ENCODE results near the gene FNBP1. TPM values are rescaled to one million over a fixed set of nuclear protein-coding genes. Genes with fewer than 3 reads are reported as not detected.
"Not testable (repeated sequence)": the region's sequence is repeated elsewhere in the genome, so short reads cannot be mapped to it uniquely, and the experiment has no call there.

The FNBP1 gene
- total RNA-seq, 1 donor from 2014 or later: 80.4 TPM

- Mint-ChIP-seq H3K27ac (ENCODE audit: unreplicated experiment) (no peak overlapping the region), H3K4me1 (ENCODE audit: low read depth, unreplicated experiment) (peaks cover 11% of the 10 kb centered on the region), H3K36me3 (ENCODE audit: unreplicated experiment) (no peaks in the 10 kb centered on the region), H3K9me3 (ENCODE audit: unreplicated experiment) (no peaks in the 10 kb centered on the region), H3K4me3 (ENCODE audit: unreplicated experiment) (no peak overlapping the region), H3K27me3 (ENCODE audit: unreplicated experiment) (peaks cover 2% of the 10 kb centered on the region)
- TF ChIP-seq CTCF (IDR thresholded peaks at IDR 0.05; ENCODE audit: partially characterized antibody, unreplicated experiment): no peak
- no peak for DNase-seq
Measured at GRCh38 chr9:129895376-129896268, 147.4 kb downstream of the FNBP1 start.

- TF ChIP-seq CTCF (IDR thresholded peaks at IDR 0.05; ENCODE audit: partially characterized antibody, unreplicated experiment): no peak
- no peak for DNase-seq
- H3K27ac Mint-ChIP-seq (ENCODE audit: unreplicated experiment): no peak overlapping the region
- peaks cover 10% of the 10 kb centered on the region for H3K4me1 Mint-ChIP-seq (ENCODE audit: low read depth, unreplicated experiment)
- H3K36me3 Mint-ChIP-seq (ENCODE audit: unreplicated experiment): peaks cover 4% of the 10 kb centered on the region
- H3K9me3 Mint-ChIP-seq (ENCODE audit: unreplicated experiment): no peaks in the 10 kb centered on the region
- H3K4me3 Mint-ChIP-seq (ENCODE audit: unreplicated experiment): no peak overlapping the region
- H3K27me3 Mint-ChIP-seq (ENCODE audit: unreplicated experiment): peaks cover 2% of the 10 kb centered on the region
Measured at GRCh38 chr9:129894120-129894823, 148.7 kb downstream of the FNBP1 start.

- TF ChIP-seq CTCF (IDR thresholded peaks at IDR 0.05; ENCODE audit: partially characterized antibody, unreplicated experiment): no peak
- no peak for DNase-seq
- peaks cover 5% of the 10 kb centered on the region for H3K27me3 Mint-ChIP-seq (ENCODE audit: unreplicated experiment)
- peaks cover 4% of the 10 kb centered on the region for H3K9me3 Mint-ChIP-seq (ENCODE audit: unreplicated experiment)
- H3K4me3 Mint-ChIP-seq (ENCODE audit: unreplicated experiment): no peak overlapping the region
- H3K27ac Mint-ChIP-seq (ENCODE audit: unreplicated experiment): no peak overlapping the region
- H3K4me1 Mint-ChIP-seq (ENCODE audit: low read depth, unreplicated experiment): peaks cover 25% of the 10 kb centered on the region
- H3K36me3 Mint-ChIP-seq (ENCODE audit: unreplicated experiment): peaks cover 9% of the 10 kb centered on the region
Measured at GRCh38 chr9:129891569-129891968, 151.4 kb downstream of the FNBP1 start.

GRCh38 chr9:129890718-129891299 lies 152.2 kb downstream of the FNBP1 start:
- DNase-seq; H3K27me3 Mint-ChIP-seq (ENCODE audit: unreplicated experiment); H3K4me3 Mint-ChIP-seq (ENCODE audit: unreplicated experiment); H3K27ac Mint-ChIP-seq (ENCODE audit: unreplicated experiment); H3K36me3 Mint-ChIP-seq (ENCODE audit: unreplicated experiment); H3K9me3 Mint-ChIP-seq (ENCODE audit: unreplicated experiment): not testable (repeated sequence)
- H3K4me1 Mint-ChIP-seq (ENCODE audit: low read depth, unreplicated experiment): peaks cover 28% of the 10 kb centered on the region

GRCh38 chr9:129889941-129890717 lies 152.9 kb downstream of the FNBP1 start:
- no peak for TF ChIP-seq CTCF (IDR thresholded peaks at IDR 0.05; ENCODE audit: partially characterized antibody, unreplicated experiment)
- Mint-ChIP-seq H3K4me1 (ENCODE audit: low read depth, unreplicated experiment) (peaks cover 30% of the 10 kb centered on the region), H3K27me3 (ENCODE audit: unreplicated experiment) (peaks cover 5% of the 10 kb centered on the region), H3K4me3 (ENCODE audit: unreplicated experiment) (peak overlapping the region; percentile 14), H3K36me3 (ENCODE audit: unreplicated experiment) (peaks cover 9% of the 10 kb centered on the region), H3K9me3 (ENCODE audit: unreplicated experiment) (peaks cover 4% of the 10 kb centered on the region), H3K27ac (ENCODE audit: unreplicated experiment) (peak overlapping the region; percentile 59)
- peak; percentile 51 for DNase-seq

Measured in glutamatergic neuron (in vitro differentiated cells).